Effector memory CD8-positive, alpha-beta T cell (primary cell): ENCODE data around the gene EYS.

ENCODE experiments used
- ATAC-seq: fragments of 150-1000 bp; cut with Tn5 transposase; replicated peaks from 2 replicates; pipeline ENCODE4 v1.10.0; 2021; ENCODE audit warnings: mild to moderate bottlenecking, moderate library complexity
- DNase-seq, 3 experiments: peaks; one replicate each; pipeline ENCODE4 v3.0.0; 2021
- H3K27ac Mint-ChIP-seq, 2 donors: one replicate each; pipeline ENCODE4 v1.8.0; 2022; ENCODE audit warnings: mild to moderate bottlenecking in 2 of 2, mixed read lengths in 2 of 2, moderate library complexity in 2 of 2
- H3K27me3 Mint-ChIP-seq, 2 donors: one replicate each; pipeline ENCODE4 v1.8.0; 2022; ENCODE audit warnings: mixed read lengths in 2 of 2
- H3K36me3 Mint-ChIP-seq: one replicate; pipeline ENCODE4 v1.8.0; 2022; ENCODE audit warnings: mild to moderate bottlenecking, moderate library complexity, mixed read lengths; ENCODE audit not compliant: insufficient read depth
- H3K4me1 Mint-ChIP-seq, 2 donors: one replicate each; pipeline ENCODE4 v1.8.0; 2022; ENCODE audit warnings: low read depth in 2 of 2, mixed read lengths in 2 of 2
- H3K4me3 Mint-ChIP-seq, 2 donors: one replicate each; pipeline ENCODE4 v1.8.0; 2022; ENCODE audit warnings: mild to moderate bottlenecking in 2 of 2, mixed read lengths in 2 of 2, moderate library complexity in 2 of 2
- H3K9me3 Mint-ChIP-seq, 2 donors: one replicate each; pipeline ENCODE4 v1.8.0; 2022; ENCODE audit warnings: mixed read lengths in 2 of 2

Gene EYS

GRCh38 chr6:64831680-64832079 is 875.3 kb downstream of the EYS start:
- no peak for DNase-seq
- no peaks in the 10 kb centered on the region for H3K4me1 Mint-ChIP-seq
- H3K27ac Mint-ChIP-seq, result no peak overlapping the region
- peaks cover 7% of the 10 kb centered on the region in 2 donors for H3K9me3 Mint-ChIP-seq
- no peaks in the 10 kb centered on the region for H3K36me3 Mint-ChIP-seq
- no peaks in the 10 kb centered on the region for H3K27me3 Mint-ChIP-seq
- H3K4me3 Mint-ChIP-seq, result no peak overlapping the region
- ATAC-seq, result no peak

- ATAC-seq, result no peak
- H3K4me1 Mint-ChIP-seq, result no peaks in the 10 kb centered on the region
- H3K27me3 Mint-ChIP-seq, result no peaks in the 10 kb centered on the region
- no peak overlapping the region for H3K27ac Mint-ChIP-seq
- no peak for DNase-seq
- H3K4me3 Mint-ChIP-seq, result no peak overlapping the region
- H3K9me3 Mint-ChIP-seq, result peaks cover 5 to 10% of the 10 kb centered on the region in 2 donors
- no peaks in the 10 kb centered on the region for H3K36me3 Mint-ChIP-seq
Observed at GRCh38 chr6:64817525-64817924, 889.5 kb downstream of the EYS start.

DNA sequence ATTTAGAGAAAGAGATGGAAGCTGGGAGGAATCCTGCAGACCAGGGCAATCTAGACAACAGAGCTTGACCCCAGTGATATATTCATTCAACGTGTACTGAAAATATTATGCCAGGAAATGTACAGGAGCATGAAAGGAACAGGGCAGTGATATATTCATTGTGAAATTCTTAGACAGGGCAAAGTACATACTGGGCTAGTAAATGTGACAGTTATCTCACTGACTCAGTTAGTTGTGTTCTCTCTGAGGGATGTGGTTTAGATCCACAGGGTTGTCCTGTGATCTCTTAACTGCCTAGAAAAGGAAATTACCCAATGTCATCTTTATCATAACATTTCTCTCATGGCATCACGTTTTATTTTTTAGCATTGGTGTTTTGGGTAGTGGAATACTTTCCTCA is 891.3 kb downstream of the EYS start:
- H3K27me3 Mint-ChIP-seq, result no peaks in the 10 kb centered on the region
- no peaks in the 10 kb centered on the region for H3K4me1 Mint-ChIP-seq
- H3K27ac Mint-ChIP-seq, result no peak overlapping the region
- H3K9me3 Mint-ChIP-seq, result peaks cover 6 to 10% of the 10 kb centered on the region in 2 donors
- ATAC-seq (no peak), DNase-seq (no peak)
- no peak overlapping the region for H3K4me3 Mint-ChIP-seq
- H3K36me3 Mint-ChIP-seq, result no peaks in the 10 kb centered on the region

DNA sequence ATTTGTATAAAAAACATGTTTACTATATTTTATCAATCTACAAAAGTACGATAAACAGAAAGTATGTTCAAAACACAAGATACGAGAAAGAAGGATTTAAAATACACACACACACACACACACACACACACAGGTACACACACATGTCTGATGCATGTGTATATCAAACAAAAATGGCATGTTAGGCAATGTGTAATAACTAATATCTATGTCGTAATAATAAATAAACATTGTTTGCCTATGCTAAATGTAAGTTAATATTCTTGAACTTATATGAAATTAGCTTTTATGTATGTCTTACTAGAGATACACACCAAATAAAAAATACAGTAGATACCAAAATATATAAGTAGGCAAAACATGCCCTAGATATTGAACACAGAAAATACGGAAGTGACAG is 894.9 kb downstream of the EYS start:
- Mint-ChIP-seq H3K4me1 (no peaks in the 10 kb centered on the region), H3K9me3 (peaks cover 0 to 7% of the 10 kb centered on the region in 2 donors), H3K36me3 (no peaks in the 10 kb centered on the region), H3K27me3 (no peaks in the 10 kb centered on the region), H3K4me3 (no peak overlapping the region), H3K27ac (no peak overlapping the region)
- DNase-seq (no peak), ATAC-seq (no peak)

DNA sequence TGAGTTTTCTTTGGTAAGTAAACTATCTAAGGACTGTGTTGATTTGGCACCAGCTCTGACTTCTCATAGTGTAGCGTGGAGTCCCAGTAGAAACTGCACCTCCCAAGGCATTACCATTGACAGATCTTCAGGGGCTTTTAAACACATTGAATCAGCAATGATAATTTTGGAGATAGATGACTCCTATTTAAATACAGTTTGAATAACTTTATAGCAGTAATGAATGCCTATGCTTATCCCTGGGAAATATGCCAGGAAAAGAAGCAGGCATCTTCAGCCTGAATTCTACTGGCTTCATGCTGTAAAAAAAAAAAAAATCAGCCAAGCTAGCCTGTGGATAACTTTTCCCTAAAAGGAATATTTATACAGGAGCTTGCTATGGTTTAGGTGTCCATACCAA is 895.9 kb downstream of the EYS start:
- no peaks in the 10 kb centered on the region for H3K4me1 Mint-ChIP-seq
- peaks cover 0 to 9% of the 10 kb centered on the region in 2 donors for H3K9me3 Mint-ChIP-seq
- no peak for DNase-seq
- ATAC-seq, result no peak
- H3K27me3 Mint-ChIP-seq, result no peaks in the 10 kb centered on the region
- no peaks in the 10 kb centered on the region for H3K36me3 Mint-ChIP-seq
- H3K27ac Mint-ChIP-seq, result no peak overlapping the region
- no peak overlapping the region for H3K4me3 Mint-ChIP-seq

- no peak for ATAC-seq
- Mint-ChIP-seq H3K4me1 (no peaks in the 10 kb centered on the region), H3K27me3 (no peaks in the 10 kb centered on the region), H3K36me3 (no peaks in the 10 kb centered on the region), H3K27ac (no peak overlapping the region), H3K4me3 (no peak overlapping the region), H3K9me3 (peaks cover 0 to 9% of the 10 kb centered on the region in 2 donors)
- DNase-seq, result no peak
Observed at GRCh38 chr6:64807785-64808184, 899.2 kb downstream of the EYS start.

DNA sequence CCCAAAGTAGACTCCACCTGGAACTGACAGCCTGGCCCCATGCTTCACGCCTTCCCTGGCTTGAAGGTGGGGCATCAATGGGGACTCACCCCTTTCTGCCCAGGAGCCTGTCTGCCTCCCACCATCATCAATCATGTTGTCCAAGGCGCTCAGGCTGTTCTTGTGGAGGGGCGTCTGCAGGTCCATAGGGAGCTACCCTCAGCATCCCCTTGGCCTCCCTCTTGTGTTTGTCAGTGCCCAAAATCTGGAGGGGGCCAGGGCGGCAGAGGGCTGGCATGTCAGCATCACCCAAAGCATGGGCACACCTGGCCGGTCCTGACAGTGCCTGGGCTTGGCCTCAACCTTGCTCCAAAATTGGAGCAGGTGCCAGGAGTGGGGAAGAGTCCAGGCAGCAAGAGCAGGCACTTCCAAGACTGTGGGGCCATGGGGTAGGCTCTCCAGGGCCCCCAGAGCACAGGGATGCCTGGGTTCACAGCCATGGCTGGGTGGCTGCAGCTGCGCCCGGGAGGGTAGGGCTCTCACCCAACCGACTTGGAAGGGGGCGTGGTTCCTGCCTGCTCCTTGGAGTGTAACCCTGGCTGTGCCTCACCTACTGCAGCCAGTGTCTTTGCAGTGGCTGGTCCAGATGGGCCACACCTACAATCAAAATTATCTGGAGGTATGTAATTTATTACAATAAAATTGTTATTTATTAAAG is 903.4 kb downstream of the EYS start:
- Mint-ChIP-seq H3K27ac (no peak overlapping the region), H3K27me3 (no peaks in the 10 kb centered on the region), H3K9me3 (peaks cover 0 to 4% of the 10 kb centered on the region in 2 donors), H3K4me1 (no peaks in the 10 kb centered on the region), H3K4me3 (no peak overlapping the region), H3K36me3 (no peaks in the 10 kb centered on the region)
- DNase-seq (no peak), ATAC-seq (no peak)

- ATAC-seq (no peak), DNase-seq (no peak)
- H3K4me1 Mint-ChIP-seq, result no peaks in the 10 kb centered on the region
- H3K9me3 Mint-ChIP-seq, result peaks cover 0 to 7% of the 10 kb centered on the region in 2 donors
- no peaks in the 10 kb centered on the region for H3K27me3 Mint-ChIP-seq
- H3K27ac Mint-ChIP-seq, result no peak overlapping the region
- H3K4me3 Mint-ChIP-seq, result no peak overlapping the region
- H3K36me3 Mint-ChIP-seq, result no peaks in the 10 kb centered on the region
Observed at GRCh38 chr6:64792534-64792933, 914.5 kb downstream of the EYS start.

DNA sequence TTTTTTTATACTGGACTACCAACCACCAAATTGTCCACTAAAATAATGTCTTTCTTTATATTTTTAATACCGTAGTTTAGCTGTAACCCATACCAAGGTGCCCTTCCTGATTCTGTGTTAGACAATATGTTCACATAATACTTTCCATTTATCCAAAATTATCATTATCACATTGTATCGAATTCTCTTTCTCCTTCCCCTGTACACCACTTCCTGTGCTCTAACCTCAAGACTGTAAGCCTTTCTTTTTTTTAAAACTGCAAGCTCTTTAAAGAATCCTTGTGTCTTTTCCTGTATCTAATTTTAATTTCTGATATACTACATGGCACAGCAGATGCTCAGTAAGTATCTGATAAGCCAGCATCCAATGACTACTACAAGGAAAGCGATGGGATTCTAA is 917.5 kb downstream of the EYS start:
- no peak overlapping the region for H3K4me3 Mint-ChIP-seq
- no peaks in the 10 kb centered on the region for H3K36me3 Mint-ChIP-seq
- H3K27me3 Mint-ChIP-seq, result no peaks in the 10 kb centered on the region
- no peak overlapping the region for H3K27ac Mint-ChIP-seq
- H3K4me1 Mint-ChIP-seq, result no peaks in the 10 kb centered on the region
- DNase-seq (no peak), ATAC-seq (no peak)
- peaks cover 0 to 7% of the 10 kb centered on the region in 2 donors for H3K9me3 Mint-ChIP-seq

DNA sequence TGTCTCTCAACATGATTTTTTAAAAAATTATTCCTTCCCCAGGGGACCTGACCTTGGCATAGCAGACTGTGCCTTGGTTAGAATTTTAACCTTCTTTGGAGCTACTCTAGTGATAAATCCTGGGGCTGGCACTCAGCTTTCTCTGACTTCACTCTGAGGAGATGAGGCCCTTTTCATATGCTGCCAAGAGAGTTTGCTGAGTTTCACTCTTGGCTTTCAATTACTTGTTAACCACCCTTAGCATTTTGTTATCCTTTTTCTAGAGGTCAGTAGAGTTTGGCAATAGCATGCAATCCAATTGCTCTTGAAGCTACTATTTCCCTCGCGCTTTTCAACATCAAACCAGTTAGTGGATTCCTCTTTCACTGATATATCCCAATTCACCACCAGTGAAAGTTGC is 920.3 kb downstream of the EYS start:
- no peak overlapping the region for H3K4me3 Mint-ChIP-seq

DNA sequence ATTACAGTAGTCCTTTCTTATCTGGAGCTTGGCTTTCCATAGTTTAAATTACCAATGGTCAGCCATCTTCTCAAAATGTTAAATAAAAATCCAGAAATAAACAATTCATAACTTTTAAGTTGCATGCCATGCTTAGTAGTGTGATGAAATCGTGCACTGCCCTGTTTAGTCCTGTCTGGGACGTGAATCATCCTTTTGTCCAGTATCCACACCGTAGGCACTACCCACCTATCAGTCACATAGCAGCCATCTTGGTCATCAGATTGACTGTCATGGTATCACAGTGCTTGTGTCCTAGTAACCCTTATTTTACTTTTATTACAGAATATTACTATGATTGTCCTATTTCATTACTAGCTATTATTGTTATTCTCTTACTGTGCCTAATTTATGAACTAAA is 924.1 kb downstream of the EYS start:
- DNase-seq (no peak), ATAC-seq (no peak)
- Mint-ChIP-seq H3K4me3 (no peak overlapping the region), H3K9me3 (peaks cover 3 to 24% of the 10 kb centered on the region in 2 donors), H3K27ac (no peak overlapping the region), H3K36me3 (no peaks in the 10 kb centered on the region), H3K4me1 (no peaks in the 10 kb centered on the region), H3K27me3 (no peaks in the 10 kb centered on the region)

More for the DNA sequence above, 920.3 kb downstream of the EYS start:
- H3K27me3 Mint-ChIP-seq, result no peaks in the 10 kb centered on the region
- DNase-seq, result no peak
- ATAC-seq, result no peak
- H3K9me3 Mint-ChIP-seq, result peaks cover 0 to 5% of the 10 kb centered on the region in 2 donors
- no peaks in the 10 kb centered on the region for H3K4me1 Mint-ChIP-seq
- no peaks in the 10 kb centered on the region for H3K36me3 Mint-ChIP-seq
- no peak overlapping the region for H3K27ac Mint-ChIP-seq

GRCh38 chr6:64777941-64778785 is 928.9 kb downstream of the EYS start:
- Mint-ChIP-seq H3K9me3 (peaks cover 3 to 39% of the 10 kb centered on the region in 2 donors), H3K4me3 (no peak overlapping the region)
- no peak for DNase-seq

DNA sequence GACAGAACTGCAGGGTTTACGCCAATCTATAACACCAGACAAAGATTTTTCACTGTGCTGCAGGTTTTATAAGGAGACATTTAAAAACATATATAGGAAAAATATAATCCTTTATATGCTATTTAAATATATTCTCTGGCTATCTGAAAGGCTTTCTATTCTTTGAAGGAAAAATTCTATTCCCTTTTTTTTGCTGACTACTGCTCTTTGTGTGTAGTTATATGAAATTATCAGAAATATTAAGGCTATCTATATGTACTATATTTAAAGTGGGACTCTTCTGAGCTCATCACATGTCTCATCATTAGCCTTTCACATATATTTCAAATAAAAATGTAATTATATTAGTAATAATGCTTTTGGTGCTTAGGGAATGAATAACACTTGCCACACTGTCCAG is 930.7 kb downstream of the EYS start:
- Mint-ChIP-seq H3K4me1 (no peaks in the 10 kb centered on the region), H3K9me3 (peaks cover 6 to 46% of the 10 kb centered on the region in 2 donors), H3K36me3 (no peaks in the 10 kb centered on the region), H3K27me3 (no peaks in the 10 kb centered on the region), H3K27ac (no peak overlapping the region), H3K4me3 (no peak overlapping the region)
- ATAC-seq, result no peak
- no peak for DNase-seq

More at GRCh38 chr6:64777941-64778785, 928.9 kb downstream of the EYS start:
- no peak for ATAC-seq
- H3K4me1 Mint-ChIP-seq, result no peaks in the 10 kb centered on the region
- no peaks in the 10 kb centered on the region for H3K27me3 Mint-ChIP-seq
- no peak overlapping the region for H3K27ac Mint-ChIP-seq
- H3K36me3 Mint-ChIP-seq, result no peaks in the 10 kb centered on the region

DNA sequence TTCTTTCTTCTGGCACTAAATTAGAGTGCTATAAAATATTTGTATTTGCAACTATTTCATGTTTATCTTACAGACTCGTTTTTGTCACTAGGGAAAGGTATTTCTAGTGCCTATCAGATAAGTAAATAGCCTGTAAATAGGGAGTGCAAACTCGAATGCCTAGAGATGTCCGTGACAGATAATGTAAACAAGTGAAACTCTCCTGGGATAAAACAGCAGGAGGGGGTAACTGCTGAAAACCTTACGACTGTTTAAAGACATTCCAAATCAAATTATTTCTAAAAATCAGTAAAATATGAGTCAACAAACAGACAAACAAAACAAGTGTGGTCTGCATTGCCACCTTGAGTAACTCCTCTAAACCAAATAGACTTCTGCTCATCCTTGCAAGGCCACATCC is 932.1 kb downstream of the EYS start:
- H3K27me3 Mint-ChIP-seq, result no peaks in the 10 kb centered on the region
- no peak overlapping the region for H3K4me3 Mint-ChIP-seq
- ATAC-seq (no peak), DNase-seq (no peak)
- H3K9me3 Mint-ChIP-seq, result peaks cover 6 to 40% of the 10 kb centered on the region in 2 donors
- H3K4me1 Mint-ChIP-seq, result no peaks in the 10 kb centered on the region
- no peaks in the 10 kb centered on the region for H3K36me3 Mint-ChIP-seq
- H3K27ac Mint-ChIP-seq, result no peak overlapping the region
